ENCODE results near the gene TBC1D22A.

TBC1D22A gene

GRCh38 chr22:46863794-46864193, 101.3 kb downstream of the TBC1D22A start:
- DNase-seq: no peak

- no peak for DNase-seq
Observed at GRCh38 chr22:46864314-46865051, 102.0 kb downstream of the TBC1D22A start.

GRCh38 chr22:46865052-46865434, 102.6 kb downstream of the TBC1D22A start:
- no peak for DNase-seq

GRCh38 chr22:46865642-46866041, 103.2 kb downstream of the TBC1D22A start:
- DNase-seq: no peak

- no peak for DNase-seq
Observed at GRCh38 chr22:46866591-46866990, 104.1 kb downstream of the TBC1D22A start.

- DNase-seq: no peak
Observed at GRCh38 chr22:46867106-46867505, 104.7 kb downstream of the TBC1D22A start.

GRCh38 chr22:46869329-46869728, 106.9 kb downstream of the TBC1D22A start:
- no peak for DNase-seq

GRCh38 chr22:46869831-46870441, 107.5 kb downstream of the TBC1D22A start:
- DNase-seq: no peak

- no peak for DNase-seq
Observed at GRCh38 chr22:46871826-46872225, 109.4 kb downstream of the TBC1D22A start.

GRCh38 chr22:46875089-46875488, 112.6 kb downstream of the TBC1D22A start:
- DNase-seq: no peak

GRCh38 chr22:46876357-46876934, 114.0 kb downstream of the TBC1D22A start:
- no peak for DNase-seq

GRCh38 chr22:46878191-46878948, 115.9 kb downstream of the TBC1D22A start:
- DNase-seq: no peak

- DNase-seq: no peak
Observed at GRCh38 chr22:46879083-46879482, 116.6 kb downstream of the TBC1D22A start.

- DNase-seq: no peak
Observed at GRCh38 chr22:46881373-46882118, 119.1 kb downstream of the TBC1D22A start.

GRCh38 chr22:46883092-46883910, 120.9 kb downstream of the TBC1D22A start:
- DNase-seq: no peak

- DNase-seq: no peak
Observed at GRCh38 chr22:46884365-46884764, 121.9 kb downstream of the TBC1D22A start.

- DNase-seq: no peak
Observed at GRCh38 chr22:46887978-46888377, 125.5 kb downstream of the TBC1D22A start.

- DNase-seq: no peak
Observed at GRCh38 chr22:46890819-46891218, 128.4 kb downstream of the TBC1D22A start.

GRCh38 chr22:46891382-46891951, 129.0 kb downstream of the TBC1D22A start:
- no peak for DNase-seq

- DNase-seq: no peak
Observed at GRCh38 chr22:46892866-46893265, 130.4 kb downstream of the TBC1D22A start.

GRCh38 chr22:46893281-46894020, 131.0 kb downstream of the TBC1D22A start:
- DNase-seq: no peak
